HCT116 (cell line): ENCODE measurements around the gene CTRB2. TPM values are rescaled to one million over a fixed set of nuclear protein-coding genes. Genes with fewer than 3 reads are reported as not detected.

Experiments
- ATAC-seq: fragments of 200-7000 bp; cut with Tn5 transposase; 2 replicates; pipeline ENCODE4 v1.9.1; 2020; ENCODE audit warnings: mild to moderate bottlenecking, moderate library complexity
- BruUV-seq: library from RNA; stranded (reverse); fragments of 400-500 nt; replicated peaks from 2 replicates; lab custom pipeline; 2021; lab: Mats Ljungman, UMichigan
- CTCF ChIA-PET: fragments of 300-600 bp; sonication (Branson Sonifier 250); formaldehyde crosslinking; loops from one replicate; lab custom pipeline; 2021; ENCODE audit warnings: antibody characterized with exemption; lab: Charles Lee
- POLR2A ChIA-PET: fragments of 300-600, 350-600 bp; sonication (Branson Sonifier 250); formaldehyde crosslinking; loops from one replicate; lab custom pipeline; 2021; ENCODE audit warnings: antibody characterized with exemption; lab: Charles Lee
- RAD21 ChIA-PET, 2 experiments: fragments of 300-600 bp; sonication (Branson Sonifier 250); formaldehyde crosslinking; loops; one replicate each; lab custom pipeline; 2023; ENCODE audit warnings: low total read pairs in 2 of 2; ENCODE audit not compliant: uncharacterized antibody in 2 of 2, unreplicated experiment in 2 of 2, low non-redundant PET in 1 of 2; lab: Charles Lee
- DNase-seq: peaks from one replicate; pipeline ENCODE4 v3.0.0-alpha.2; 2010; ENCODE audit warnings: low read depth, low spot score
- H2AFZ ChIP-seq: fragments of 200-600 bp; shearing (Covaris generic), sonication (generic); 2 replicates; pipeline ENCODE4 v1.6.1; 2017; ENCODE audit warnings: low read depth, mixed run types, mixed read lengths, antibody characterized with exemption, low read length; ENCODE audit not compliant: poor library complexity, severe bottlenecking
- H3K27ac ChIP-seq: 2 replicates; pipeline ENCODE4 v1.5.1; 2012; ENCODE audit warnings: low read depth, low read length
- H3K27me3 ChIP-seq: fragments of 200-600 bp; sonication (generic); 2 replicates; pipeline ENCODE4 v1.6.1; 2016; ENCODE audit warnings: mixed run types, low read length, mixed read lengths; ENCODE audit not compliant: insufficient read depth
- H3K36me3 ChIP-seq, 2 experiments: fragments of 200-500 bp in 1 of 2; fragments of 200-600 bp in 1 of 2; sonication (Bioruptor generic) in 1 of 2; sonication (generic) in 1 of 2; 2 replicates each; pipeline versions ENCODE4 v1.5.1 to v1.6.1; 2014 to 2016; ENCODE audit warnings: low read length in 2 of 2, inconsistent platforms in 1 of 2, mixed read lengths in 1 of 2, mixed run types in 1 of 2; ENCODE audit not compliant: insufficient read depth in 2 of 2, control insufficient read depth in 1 of 2
- H3K4me1 ChIP-seq, 2 experiments: fragments of 200-600 bp in 1 of 2; sonication (generic) in 1 of 2; 2 replicates each; pipeline versions ENCODE4 v1.5.1 to v1.6.1; 2012 to 2017; ENCODE audit warnings: low read length in 2 of 2, inconsistent platforms in 1 of 2, mild to moderate bottlenecking in 1 of 2, mixed read lengths in 1 of 2, mixed run types in 1 of 2, moderate library complexity in 1 of 2; ENCODE audit not compliant: insufficient read depth in 2 of 2, control insufficient read depth in 1 of 2
- H3K4me2 ChIP-seq: fragments of 200-600 bp; sonication (generic); 2 replicates; pipeline ENCODE4 v1.6.1; 2017; ENCODE audit warnings: mixed run types, low read length, mixed read lengths
- H3K4me3 ChIP-seq, 2 experiments: fragments of 200-600 bp in 1 of 2; sonication (generic) in 1 of 2; replicated peaks in 1 of 2; 2 replicates each; pipeline ENCODE4 v1.5.1; 2011 to 2016; ENCODE audit warnings: low read length in 2 of 2, control low read depth in 1 of 2, low read depth in 1 of 2, mild to moderate bottlenecking in 1 of 2, mixed read lengths in 1 of 2, mixed run types in 1 of 2
- H3K79me2 ChIP-seq: fragments of 200-600 bp; sonication (generic); 2 replicates; pipeline ENCODE4 v1.6.1; 2017; ENCODE audit warnings: mild to moderate bottlenecking, mixed run types, low read length, moderate library complexity, mixed read lengths; ENCODE audit not compliant: insufficient read depth
- H3K9ac ChIP-seq: fragments of 200-600 bp; sonication (generic); 2 replicates; pipeline ENCODE4 v1.6.1; 2016; ENCODE audit warnings: low read length, mixed read lengths
- H3K9me2 ChIP-seq: fragments of 200-600 bp; sonication (generic), shearing (Covaris generic); 2 replicates; pipeline ENCODE4 v1.6.1; 2017; ENCODE audit warnings: mixed run types, mild to moderate bottlenecking, moderate library complexity; ENCODE audit not compliant: insufficient read depth
- H3K9me3 ChIP-seq, 2 experiments: fragments of 200-500 bp in 1 of 2; fragments of 200-600 bp in 1 of 2; sonication (Bioruptor generic) in 1 of 2; sonication (generic) in 1 of 2; 2 replicates each; pipeline ENCODE4 v1.6.1; 2014 to 2017; ENCODE audit warnings: low read length in 2 of 2, mixed read lengths in 2 of 2, inconsistent platforms in 1 of 2, low read depth in 1 of 2, mild to moderate bottlenecking in 1 of 2, mixed run types in 1 of 2, moderate library complexity in 1 of 2; ENCODE audit not compliant: control insufficient read depth in 1 of 2, insufficient read depth in 1 of 2
- H4K20me1 ChIP-seq: fragments of 200-600 bp; sonication (generic), shearing (Covaris generic); 2 replicates; pipeline ENCODE4 v1.6.1; 2017; ENCODE audit warnings: mixed run types, mild to moderate bottlenecking, moderate library complexity; ENCODE audit not compliant: insufficient read depth
- CEBPB ChIP-seq: IDR thresholded peaks from 2 replicates; pipeline ENCODE4 v1.6.1; 2012; ENCODE audit warnings: low read depth
- ELF1 ChIP-seq: IDR thresholded peaks from 2 replicates; pipeline ENCODE4 v1.6.1; 2012; ENCODE audit warnings: low read depth, borderline replicate concordance
- EZH2phosphoT487 ChIP-seq: fragments of 200-600 bp; IDR thresholded peaks from 2 replicates; pipeline ENCODE4 v1.6.1; 2018; ENCODE audit warnings: antibody characterized with exemption, borderline replicate concordance
- FOSL1 ChIP-seq: IDR thresholded peaks from 2 replicates; pipeline ENCODE4 v1.6.1; 2012; ENCODE audit warnings: low read depth
- JUND ChIP-seq: IDR thresholded peaks from 2 replicates; pipeline ENCODE4 v1.6.1; 2012
- POLR2A ChIP-seq: IDR thresholded peaks from 2 replicates; pipeline ENCODE4 v1.7.0; 2011; ENCODE audit warnings: borderline replicate concordance; ENCODE audit not compliant: insufficient read depth, insufficient read length; ENCODE audit errors: extremely low read depth
- POLR2AphosphoS5 ChIP-seq: IDR thresholded peaks from 2 replicates; pipeline ENCODE4 v1.6.1; 2011; ENCODE audit warnings: mild to moderate bottlenecking, low read depth, low read length, moderate library complexity
- SP1 ChIP-seq: IDR thresholded peaks from 2 replicates; pipeline ENCODE4 v1.6.1; 2012; ENCODE audit warnings: low read depth
- SRF ChIP-seq: IDR thresholded peaks from 2 replicates; pipeline ENCODE4 v1.6.1; 2012; ENCODE audit warnings: low read depth
- TCF7L2 ChIP-seq: IDR thresholded peaks from 2 replicates; pipeline ENCODE4 v1.7.0; 2011; ENCODE audit warnings: borderline replicate concordance, inconsistent platforms; ENCODE audit not compliant: insufficient read depth, insufficient read length; ENCODE audit errors: extremely low read depth
- intact Hi-C: fragments of 100-400 bp; cut with micrococcal nuclease; formaldehyde crosslinking; loops from 2 replicates; pipeline ENCODE4 v1.10.0; 2022
- total RNA-seq: library from RNA; stranded (reverse); gene quantifications from one replicate; pipeline ENCODE4 v1.2.1, GENCODE V29; 2021; ENCODE audit not compliant: unreplicated experiment
- TF ChIP-seq, protein P1 (sequence below), 3 experiments: fragments of 200-600 bp in 1 of 3; sonication (generic) in 1 of 3; IDR thresholded peaks in 2 of 3; conservative IDR thresholded peaks in 1 of 3; 2 replicates each; pipeline ENCODE4 v1.5.1; 2012 to 2017; ENCODE audit warnings: low read depth in 2 of 3, low read length in 2 of 3, antibody characterized with exemption in 1 of 3, borderline replicate concordance in 1 of 3, control low read depth in 1 of 3, mild to moderate bottlenecking in 1 of 3, mixed read lengths in 1 of 3, mixed run types in 1 of 3, moderate library complexity in 1 of 3; ENCODE audit not compliant: insufficient read depth in 1 of 3
- TF ChIP-seq, protein P2 (sequence below): IDR thresholded peaks from 2 replicates; pipeline ENCODE4 v1.6.1; 2012; ENCODE audit warnings: low read depth

CTRB2 gene
- total RNA-seq, 1 experiment from 2014 or later = 10.0 TPM

DNA sequence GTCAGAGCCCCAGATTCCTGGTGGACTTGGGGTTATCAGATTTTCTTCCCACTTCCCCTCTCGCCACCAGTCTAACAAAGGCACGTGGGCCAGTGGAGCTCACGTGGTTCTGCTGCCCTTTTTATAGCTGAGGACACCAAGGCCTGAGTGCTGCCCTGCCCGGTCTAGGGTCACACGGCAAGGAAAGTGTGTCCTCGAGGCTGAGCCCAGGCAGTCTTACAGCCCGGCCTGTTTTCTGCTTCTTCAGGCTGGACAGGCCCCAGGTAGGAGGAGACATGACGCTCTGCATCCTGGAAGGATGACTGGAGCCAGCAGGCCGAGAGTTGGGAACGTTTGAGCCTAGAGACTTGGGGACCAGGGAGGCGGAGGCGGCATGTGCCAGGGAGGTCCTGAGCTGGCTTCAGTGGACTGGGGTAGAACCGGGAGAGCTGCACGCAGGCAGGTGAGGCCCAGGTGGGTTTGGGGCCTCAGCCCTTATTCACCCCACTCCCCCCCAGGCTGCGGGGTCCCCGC is 15.4 kb upstream of the CTRB2 start:
- Histone ChIP-seq H2AFZ (no peak overlapping the region), H3K79me2 (no peaks in the 10 kb centered on the region), H3K9me2 (no peaks in the 10 kb centered on the region), H3K4me1 (no peaks in the 10 kb centered on the region), H3K9me3 (no peaks in the 10 kb centered on the region), H3K36me3 (no peaks in the 10 kb centered on the region), H3K4me3 (no peak overlapping the region), H3K4me2 (no peak overlapping the region), H3K27ac (no peak overlapping the region), H3K9ac (no peak overlapping the region), H3K27me3 (no peaks in the 10 kb centered on the region), H4K20me1 (no peaks in the 10 kb centered on the region)
- ATAC-seq (no peak), DNase-seq (no peak)
- BruUV-seq = no TSS peak
- intact Hi-C loops = no loop called here
- ChIA-PET CTCF (no interaction called here), RAD21 (no interaction called here), POLR2A (no interaction called here)
- TF ChIP-seq JUND (no peak), CEBPB (no peak), POLR2A (no peak), ELF1 (no peak), SP1 (no peak), FOSL1 (no peak), SRF (no peak), TCF7L2 (no peak), POLR2AphosphoS5 (no peak), EZH2phosphoT487 (no peak)
- TF ChIP-seq, protein P1, sequence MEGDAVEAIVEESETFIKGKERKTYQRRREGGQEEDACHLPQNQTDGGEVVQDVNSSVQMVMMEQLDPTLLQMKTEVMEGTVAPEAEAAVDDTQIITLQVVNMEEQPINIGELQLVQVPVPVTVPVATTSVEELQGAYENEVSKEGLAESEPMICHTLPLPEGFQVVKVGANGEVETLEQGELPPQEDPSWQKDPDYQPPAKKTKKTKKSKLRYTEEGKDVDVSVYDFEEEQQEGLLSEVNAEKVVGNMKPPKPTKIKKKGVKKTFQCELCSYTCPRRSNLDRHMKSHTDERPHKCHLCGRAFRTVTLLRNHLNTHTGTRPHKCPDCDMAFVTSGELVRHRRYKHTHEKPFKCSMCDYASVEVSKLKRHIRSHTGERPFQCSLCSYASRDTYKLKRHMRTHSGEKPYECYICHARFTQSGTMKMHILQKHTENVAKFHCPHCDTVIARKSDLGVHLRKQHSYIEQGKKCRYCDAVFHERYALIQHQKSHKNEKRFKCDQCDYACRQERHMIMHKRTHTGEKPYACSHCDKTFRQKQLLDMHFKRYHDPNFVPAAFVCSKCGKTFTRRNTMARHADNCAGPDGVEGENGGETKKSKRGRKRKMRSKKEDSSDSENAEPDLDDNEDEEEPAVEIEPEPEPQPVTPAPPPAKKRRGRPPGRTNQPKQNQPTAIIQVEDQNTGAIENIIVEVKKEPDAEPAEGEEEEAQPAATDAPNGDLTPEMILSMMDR (IDR thresholded peaks at IDR 0.05 in 2 of 3, conservative IDR thresholded peaks at IDR 0.05 in 1 of 3; ENCODE audit: borderline replicate concordance in 1 of 3, insufficient read depth in 1 of 3, low read depth in 2 of 3, low read length in 2 of 3) = no peak
- TF ChIP-seq, protein P2, sequence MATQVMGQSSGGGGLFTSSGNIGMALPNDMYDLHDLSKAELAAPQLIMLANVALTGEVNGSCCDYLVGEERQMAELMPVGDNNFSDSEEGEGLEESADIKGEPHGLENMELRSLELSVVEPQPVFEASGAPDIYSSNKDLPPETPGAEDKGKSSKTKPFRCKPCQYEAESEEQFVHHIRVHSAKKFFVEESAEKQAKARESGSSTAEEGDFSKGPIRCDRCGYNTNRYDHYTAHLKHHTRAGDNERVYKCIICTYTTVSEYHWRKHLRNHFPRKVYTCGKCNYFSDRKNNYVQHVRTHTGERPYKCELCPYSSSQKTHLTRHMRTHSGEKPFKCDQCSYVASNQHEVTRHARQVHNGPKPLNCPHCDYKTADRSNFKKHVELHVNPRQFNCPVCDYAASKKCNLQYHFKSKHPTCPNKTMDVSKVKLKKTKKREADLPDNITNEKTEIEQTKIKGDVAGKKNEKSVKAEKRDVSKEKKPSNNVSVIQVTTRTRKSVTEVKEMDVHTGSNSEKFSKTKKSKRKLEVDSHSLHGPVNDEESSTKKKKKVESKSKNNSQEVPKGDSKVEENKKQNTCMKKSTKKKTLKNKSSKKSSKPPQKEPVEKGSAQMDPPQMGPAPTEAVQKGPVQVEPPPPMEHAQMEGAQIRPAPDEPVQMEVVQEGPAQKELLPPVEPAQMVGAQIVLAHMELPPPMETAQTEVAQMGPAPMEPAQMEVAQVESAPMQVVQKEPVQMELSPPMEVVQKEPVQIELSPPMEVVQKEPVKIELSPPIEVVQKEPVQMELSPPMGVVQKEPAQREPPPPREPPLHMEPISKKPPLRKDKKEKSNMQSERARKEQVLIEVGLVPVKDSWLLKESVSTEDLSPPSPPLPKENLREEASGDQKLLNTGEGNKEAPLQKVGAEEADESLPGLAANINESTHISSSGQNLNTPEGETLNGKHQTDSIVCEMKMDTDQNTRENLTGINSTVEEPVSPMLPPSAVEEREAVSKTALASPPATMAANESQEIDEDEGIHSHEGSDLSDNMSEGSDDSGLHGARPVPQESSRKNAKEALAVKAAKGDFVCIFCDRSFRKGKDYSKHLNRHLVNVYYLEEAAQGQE = no peak
